ENCODE measurements around the gene DNAH1.
"Not testable (repeated sequence)": the region's sequence is repeated elsewhere in the genome, so short reads cannot be mapped to it uniquely, and the experiment has no call there.

Gene DNAH1

DNA sequence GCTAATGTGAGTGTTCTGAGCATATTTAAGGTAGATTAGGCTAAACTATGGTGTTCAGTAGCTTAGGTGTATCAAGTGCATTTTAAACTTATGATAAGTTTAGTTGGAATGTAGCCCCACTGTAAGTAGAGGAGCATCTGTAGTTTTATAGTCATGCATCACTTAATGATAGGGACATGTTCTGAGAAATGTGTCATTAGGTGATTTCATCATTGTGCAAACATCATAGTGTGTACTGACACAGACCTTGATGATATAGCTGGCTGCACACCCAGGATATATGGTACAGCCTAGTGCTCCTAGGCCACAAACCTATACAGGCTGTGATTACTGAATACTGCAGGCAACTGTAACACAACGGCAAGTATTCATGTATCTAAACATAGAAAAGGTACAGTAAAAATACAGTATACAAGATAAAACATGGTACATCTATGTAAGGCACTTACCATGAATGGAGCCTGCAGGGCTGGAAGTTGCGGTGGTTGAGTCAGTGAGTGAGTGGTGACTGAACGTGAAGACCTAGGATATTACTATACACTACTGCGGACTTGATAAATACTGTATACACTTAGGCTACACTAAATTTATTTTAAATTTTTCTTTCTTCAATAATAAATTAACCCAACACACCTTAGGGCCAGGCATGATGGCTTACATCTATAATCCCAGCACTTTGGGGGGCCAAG lies 17.9 kb downstream of the DNAH1 start:
- no peak overlapping the region for H3K4me3 ChIP-seq (ENCODE audit: low read depth, low read length)
- DNase-seq (ENCODE audit: low read depth) = no peak
- TF ChIP-seq, protein P1, sequence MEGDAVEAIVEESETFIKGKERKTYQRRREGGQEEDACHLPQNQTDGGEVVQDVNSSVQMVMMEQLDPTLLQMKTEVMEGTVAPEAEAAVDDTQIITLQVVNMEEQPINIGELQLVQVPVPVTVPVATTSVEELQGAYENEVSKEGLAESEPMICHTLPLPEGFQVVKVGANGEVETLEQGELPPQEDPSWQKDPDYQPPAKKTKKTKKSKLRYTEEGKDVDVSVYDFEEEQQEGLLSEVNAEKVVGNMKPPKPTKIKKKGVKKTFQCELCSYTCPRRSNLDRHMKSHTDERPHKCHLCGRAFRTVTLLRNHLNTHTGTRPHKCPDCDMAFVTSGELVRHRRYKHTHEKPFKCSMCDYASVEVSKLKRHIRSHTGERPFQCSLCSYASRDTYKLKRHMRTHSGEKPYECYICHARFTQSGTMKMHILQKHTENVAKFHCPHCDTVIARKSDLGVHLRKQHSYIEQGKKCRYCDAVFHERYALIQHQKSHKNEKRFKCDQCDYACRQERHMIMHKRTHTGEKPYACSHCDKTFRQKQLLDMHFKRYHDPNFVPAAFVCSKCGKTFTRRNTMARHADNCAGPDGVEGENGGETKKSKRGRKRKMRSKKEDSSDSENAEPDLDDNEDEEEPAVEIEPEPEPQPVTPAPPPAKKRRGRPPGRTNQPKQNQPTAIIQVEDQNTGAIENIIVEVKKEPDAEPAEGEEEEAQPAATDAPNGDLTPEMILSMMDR (IDR thresholded peaks at IDR 0.05; ENCODE audit: low read depth, low read length, missing control alignments) = no peak
- in situ Hi-C loops (cut with HindIII; ENCODE audit: low sequenced_read_pairs) = no loop called here

DNA sequence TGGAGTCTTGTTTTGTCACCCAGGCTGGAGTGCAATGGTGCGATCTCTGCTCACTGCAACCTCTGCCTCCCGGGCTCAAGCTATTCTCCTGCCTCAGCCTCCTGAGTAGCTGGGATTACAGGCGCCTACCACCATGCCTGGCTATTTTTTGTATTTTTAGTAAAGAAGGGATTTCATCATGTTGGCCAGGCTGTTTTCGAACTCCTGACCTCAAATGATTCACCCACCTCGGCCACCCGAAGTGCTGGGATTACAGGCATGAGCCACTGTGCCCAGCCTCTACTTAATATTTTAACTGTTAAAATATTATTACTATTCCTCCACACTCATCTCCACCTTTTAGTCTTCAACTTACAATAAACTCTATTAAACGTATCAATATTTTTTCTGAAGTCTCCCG lies 22.0 kb downstream of the DNAH1 start:
- DNase-seq (ENCODE audit: low read depth); H3K4me3 ChIP-seq (ENCODE audit: low read depth, low read length); in situ Hi-C loops (cut with HindIII; ENCODE audit: low sequenced_read_pairs): not testable (repeated sequence)

DNA sequence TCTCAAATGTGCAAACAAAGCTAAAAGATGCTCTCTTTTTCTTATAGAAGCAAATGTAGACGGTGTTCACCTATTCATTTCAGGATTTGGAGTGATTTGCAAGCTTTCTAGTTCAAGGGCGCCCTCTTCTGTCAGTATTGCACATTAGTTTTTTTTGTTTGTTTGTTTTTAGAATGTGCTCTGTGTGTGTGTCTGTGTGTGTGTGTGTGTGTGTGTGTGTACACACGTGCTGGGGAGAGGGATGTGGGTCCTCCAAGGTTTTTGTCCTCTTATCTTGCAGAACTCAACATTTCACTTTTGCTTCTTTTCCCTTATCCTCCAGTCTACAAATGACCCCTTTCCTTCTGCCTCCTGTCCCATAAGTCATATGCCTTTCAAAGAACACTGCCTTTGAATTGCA lies 23.5 kb downstream of the DNAH1 start:
- no peak overlapping the region for H3K4me3 ChIP-seq (ENCODE audit: low read depth, low read length)
- DNase-seq (ENCODE audit: low read depth) = peak; percentile 81
- in situ Hi-C loops (cut with HindIII; ENCODE audit: low sequenced_read_pairs) = no loop called here
- TF ChIP-seq, protein P1 (IDR thresholded peaks at IDR 0.05; ENCODE audit: low read depth, low read length, missing control alignments) = peak; percentile 57

DNA sequence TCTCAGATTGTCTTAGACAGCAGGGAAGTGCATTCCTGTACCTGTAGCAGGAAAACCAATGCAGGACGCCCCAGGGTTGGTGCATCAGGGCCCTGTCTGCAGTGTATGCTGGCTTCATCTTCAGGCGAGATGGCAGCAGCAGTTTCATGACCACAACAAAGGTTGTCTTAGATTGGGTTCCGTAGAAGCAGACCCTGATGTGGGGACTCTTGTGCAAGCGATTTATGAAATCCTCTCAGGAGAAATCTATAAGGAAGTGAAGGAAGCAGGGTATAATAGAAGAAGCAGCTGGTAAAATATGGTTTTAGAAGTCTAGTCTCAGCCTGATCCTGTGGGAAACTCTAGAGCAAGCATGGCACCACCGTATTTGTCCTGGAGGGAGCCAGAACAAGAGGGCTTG lies 25.0 kb downstream of the DNAH1 start:
- TF ChIP-seq, protein P1 (IDR thresholded peaks at IDR 0.05; ENCODE audit: low read depth, low read length, missing control alignments) = no peak
- no peak overlapping the region for H3K4me3 ChIP-seq (ENCODE audit: low read depth, low read length)
- no peak for DNase-seq (ENCODE audit: low read depth)
- in situ Hi-C loops (cut with HindIII; ENCODE audit: low sequenced_read_pairs) = no loop called here

DNA sequence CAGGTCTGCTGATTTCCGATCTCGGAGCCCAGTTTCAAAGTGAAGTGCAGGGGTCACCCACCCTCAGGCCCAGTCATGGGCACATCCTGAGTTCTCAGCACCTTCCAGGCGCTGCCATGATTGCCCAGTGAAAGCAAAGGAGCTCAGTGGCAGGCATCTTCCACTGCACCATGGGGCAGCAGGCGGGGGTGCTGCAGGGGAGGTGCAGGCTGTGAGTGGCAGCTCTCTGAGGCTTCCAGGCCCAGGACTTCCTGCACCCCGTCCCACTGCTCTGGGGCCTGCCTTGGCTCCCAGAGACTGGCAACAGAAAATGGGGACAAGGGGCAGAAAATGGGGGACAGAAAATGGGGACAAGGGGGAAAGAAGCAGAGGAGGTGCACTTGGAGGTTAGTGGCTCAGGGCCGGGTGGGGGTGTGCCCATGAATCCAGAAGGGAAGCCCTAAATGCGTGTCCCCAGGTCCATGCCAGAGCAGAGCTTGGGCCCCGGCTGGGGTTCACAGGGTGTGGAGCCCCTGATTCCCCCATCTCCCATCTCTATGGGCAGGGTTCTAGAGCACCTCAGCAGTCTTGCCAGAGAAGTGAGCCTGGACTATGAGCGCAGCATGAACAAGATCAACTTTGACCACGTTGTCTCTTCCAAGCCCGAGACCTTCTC lies 28.0 kb downstream of the DNAH1 start:
- TF ChIP-seq, protein P1 (IDR thresholded peaks at IDR 0.05; ENCODE audit: low read depth, low read length, missing control alignments) = no peak
- no peak for DNase-seq (ENCODE audit: low read depth)
- H3K4me3 ChIP-seq (ENCODE audit: low read depth, low read length) = no peak overlapping the region
- in situ Hi-C loops (cut with HindIII; ENCODE audit: low sequenced_read_pairs) = no loop called here

DNA sequence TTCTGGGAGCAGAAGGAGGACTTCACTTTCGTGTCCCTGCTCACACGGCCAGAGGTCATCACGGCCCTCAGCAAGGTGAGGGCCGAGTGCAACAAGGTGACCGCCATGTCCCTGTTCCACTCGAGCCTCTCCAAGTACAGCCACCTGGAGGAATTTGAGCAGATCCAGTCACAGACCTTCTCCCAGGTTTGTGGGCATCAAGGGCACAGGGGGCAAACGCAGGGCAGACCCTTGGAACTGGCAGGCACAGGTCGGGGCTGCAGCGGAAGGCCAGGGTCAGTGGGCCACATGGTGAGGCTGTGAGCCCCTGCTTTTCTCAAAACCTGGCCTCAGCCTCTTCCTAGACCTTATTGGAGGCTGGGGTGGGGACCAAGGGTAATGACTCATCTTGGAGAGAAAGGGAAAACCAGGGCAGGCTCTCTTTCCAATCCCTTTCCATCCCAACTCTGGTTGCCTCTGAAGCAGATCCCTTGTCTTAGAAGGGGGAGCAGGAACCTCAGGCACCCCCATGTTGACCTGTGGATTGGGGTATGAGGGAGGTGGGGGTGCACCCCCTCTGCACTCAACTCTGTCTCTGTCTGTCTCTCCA lies 29.5 kb downstream of the DNAH1 start:
- in situ Hi-C loops (cut with HindIII; ENCODE audit: low sequenced_read_pairs) = no loop called here
- TF ChIP-seq, protein P1 (IDR thresholded peaks at IDR 0.05; ENCODE audit: low read depth, low read length, missing control alignments) = no peak
- no peak for DNase-seq (ENCODE audit: low read depth)
- H3K4me3 ChIP-seq (ENCODE audit: low read depth, low read length) = no peak overlapping the region

Measured in astrocyte of the cerebellum (primary cell).